Measurements from ENCODE around the gene UBE2E2. TPM values are rescaled to one million over a fixed set of nuclear protein-coding genes. Genes with fewer than 3 reads are reported as not detected.

UBE2E2 gene
- total and polyA plus RNA-seq, 2 experiments from 2014 or later = 29.0 to 75.4 TPM

DNA sequence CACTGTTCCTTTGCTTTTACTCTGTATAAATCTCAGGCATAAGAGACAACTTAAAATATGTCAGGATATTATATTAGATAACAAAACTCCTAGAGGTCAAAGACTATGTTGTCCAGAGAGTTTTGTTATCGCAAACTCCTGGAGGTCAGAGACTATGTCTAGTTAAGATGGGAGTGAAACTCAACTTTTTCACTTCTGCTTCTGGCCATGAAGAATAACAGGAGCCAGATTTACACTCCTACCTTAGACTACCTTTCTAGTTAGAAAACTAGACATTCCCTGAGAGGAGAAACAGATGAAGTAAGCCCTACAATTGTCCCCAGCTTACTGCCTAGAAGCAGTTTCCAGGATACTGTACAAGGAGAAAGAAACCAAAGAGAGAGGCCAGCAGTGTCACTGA lies 347.3 kb downstream of the UBE2E2 start:
- no peak for DNase-seq
- H3K4me2 ChIP-seq (ENCODE audit: unreplicated experiment) = no peak overlapping the region
- no peaks in the 10 kb centered on the region for H4K20me1 ChIP-seq (ENCODE audit: insufficient read depth)
- H3K27ac ChIP-seq = no peak overlapping the region
- H3K27me3 ChIP-seq (replicated peaks; ENCODE audit: insufficient read depth) = no peaks in the 10 kb centered on the region
- no peaks in the 10 kb centered on the region for H3K4me1 ChIP-seq (ENCODE audit: insufficient read depth)
- H2AFZ ChIP-seq = no peak overlapping the region
- no peak overlapping the region for H3K9ac ChIP-seq
- H3K36me3 ChIP-seq (ENCODE audit: low read depth) = no peaks in the 10 kb centered on the region
- H3K9me3 ChIP-seq (ENCODE audit: low read depth) = no peaks in the 10 kb centered on the region
- H3K9me2 ChIP-seq (ENCODE audit: insufficient read depth) = no peaks in the 10 kb centered on the region
- no peaks in the 10 kb centered on the region for H3F3A ChIP-seq (ENCODE audit: insufficient read depth)
- in situ Hi-C loops (cut with MboI) = no loop called here
- H3K4me3 ChIP-seq = no peak overlapping the region
- no peaks in the 10 kb centered on the region for H3K79me2 ChIP-seq (ENCODE audit: insufficient read depth)
- 100% methylated on average over 1 of the region's 1 CpG for WGBS, 2 experiments (ENCODE audit: low coverage in 1 of 2, low lambda C conversion rate in 2 of 2, missing lambda C conversion rate in 2 of 2)
- TF ChIP-seq EZH2phosphoT487 (IDR thresholded peaks at IDR 0.05; ENCODE audit: insufficient read depth, low read depth) = no peak
- no peak for TF ChIP-seq EZH2 (IDR thresholded peaks at IDR 0.05; ENCODE audit: insufficient read depth, poor library complexity, severe bottlenecking)

DNA sequence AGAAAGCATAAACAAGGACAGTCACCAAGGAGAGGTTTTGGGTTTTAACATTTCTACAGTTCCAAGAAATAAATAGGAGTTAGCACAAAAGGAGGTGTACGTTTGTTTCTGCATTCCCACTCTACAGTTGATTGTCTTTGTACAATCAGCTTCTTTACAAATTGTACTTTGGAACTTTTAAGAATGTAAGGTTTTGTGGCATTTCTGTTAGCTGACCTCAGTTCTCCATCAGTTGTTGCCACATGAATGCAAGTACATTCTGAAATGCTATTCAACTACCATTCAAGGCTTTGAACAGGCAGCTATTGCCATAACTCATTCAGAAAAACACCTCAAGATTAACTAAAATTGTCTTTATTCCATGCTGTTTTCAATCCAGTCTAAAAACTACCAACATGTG lies 349.4 kb downstream of the UBE2E2 start:
- Histone ChIP-seq H3K36me3 (ENCODE audit: low read depth) (no peaks in the 10 kb centered on the region), H3K4me2 (ENCODE audit: unreplicated experiment) (no peak overlapping the region), H3K79me2 (ENCODE audit: insufficient read depth) (no peaks in the 10 kb centered on the region), H3K27ac (no peak overlapping the region), H4K20me1 (ENCODE audit: insufficient read depth) (no peaks in the 10 kb centered on the region), H3K9ac (no peak overlapping the region), H3F3A (ENCODE audit: insufficient read depth) (no peaks in the 10 kb centered on the region), H2AFZ (no peak overlapping the region), H3K4me3 (no peak overlapping the region), H3K4me1 (ENCODE audit: insufficient read depth) (no peaks in the 10 kb centered on the region), H3K27me3 (replicated peaks; ENCODE audit: insufficient read depth) (no peaks in the 10 kb centered on the region), H3K9me2 (ENCODE audit: insufficient read depth) (no peaks in the 10 kb centered on the region), H3K9me3 (ENCODE audit: low read depth) (no peaks in the 10 kb centered on the region)
- TF ChIP-seq EZH2 (IDR thresholded peaks at IDR 0.05; ENCODE audit: insufficient read depth, poor library complexity, severe bottlenecking) (no peak), EZH2phosphoT487 (IDR thresholded peaks at IDR 0.05; ENCODE audit: insufficient read depth, low read depth) (no peak)
- no peak for DNase-seq
- WGBS, 2 experiments (ENCODE audit: low coverage in 1 of 2, low lambda C conversion rate in 2 of 2, missing lambda C conversion rate in 2 of 2) = 90 to 100% methylated on average over 1 of the region's 1 CpG
- in situ Hi-C loops (cut with MboI) = no loop called here

DNA sequence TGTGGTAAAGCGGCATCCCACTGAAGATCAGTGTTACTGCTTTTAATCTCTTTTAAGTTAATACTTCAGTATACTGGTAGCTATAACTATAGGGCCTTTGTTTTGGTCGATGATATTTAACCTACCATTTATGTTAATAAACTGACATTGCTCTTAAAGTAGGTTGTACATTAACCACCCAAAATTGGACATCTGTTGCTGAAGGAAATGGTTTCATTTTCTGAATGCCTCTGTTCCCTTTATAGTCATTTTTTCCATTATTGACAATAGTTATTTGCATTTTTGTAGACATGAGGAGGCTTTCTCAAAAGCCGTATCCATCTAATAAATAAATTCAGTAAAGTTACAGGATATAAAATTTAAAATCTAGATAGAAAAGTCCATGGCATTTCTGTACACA lies 350.2 kb downstream of the UBE2E2 start:
- TF ChIP-seq EZH2phosphoT487 (IDR thresholded peaks at IDR 0.05; ENCODE audit: insufficient read depth, low read depth) (no peak), EZH2 (IDR thresholded peaks at IDR 0.05; ENCODE audit: insufficient read depth, poor library complexity, severe bottlenecking) (no peak)
- H3K4me2 ChIP-seq (ENCODE audit: unreplicated experiment) = no peak overlapping the region
- DNase-seq = no peak
- H2AFZ ChIP-seq = no peak overlapping the region
- no peaks in the 10 kb centered on the region for H3K9me2 ChIP-seq (ENCODE audit: insufficient read depth)
- H3K27ac ChIP-seq = no peak overlapping the region
- H4K20me1 ChIP-seq (ENCODE audit: insufficient read depth) = no peaks in the 10 kb centered on the region
- H3K4me3 ChIP-seq = no peak overlapping the region
- H3K79me2 ChIP-seq (ENCODE audit: insufficient read depth) = no peaks in the 10 kb centered on the region
- H3K9me3 ChIP-seq (ENCODE audit: low read depth) = no peaks in the 10 kb centered on the region
- in situ Hi-C loops (cut with MboI) = no loop called here
- no peaks in the 10 kb centered on the region for H3F3A ChIP-seq (ENCODE audit: insufficient read depth)
- H3K9ac ChIP-seq = no peak overlapping the region
- no peaks in the 10 kb centered on the region for H3K36me3 ChIP-seq (ENCODE audit: low read depth)
- 93 to 97% methylated on average over 3 of the region's 3 CpGs for WGBS, 2 experiments (ENCODE audit: low coverage in 1 of 2, low lambda C conversion rate in 2 of 2, missing lambda C conversion rate in 2 of 2)
- no peaks in the 10 kb centered on the region for H3K27me3 ChIP-seq (replicated peaks; ENCODE audit: insufficient read depth)
- no peaks in the 10 kb centered on the region for H3K4me1 ChIP-seq (ENCODE audit: insufficient read depth)

DNA sequence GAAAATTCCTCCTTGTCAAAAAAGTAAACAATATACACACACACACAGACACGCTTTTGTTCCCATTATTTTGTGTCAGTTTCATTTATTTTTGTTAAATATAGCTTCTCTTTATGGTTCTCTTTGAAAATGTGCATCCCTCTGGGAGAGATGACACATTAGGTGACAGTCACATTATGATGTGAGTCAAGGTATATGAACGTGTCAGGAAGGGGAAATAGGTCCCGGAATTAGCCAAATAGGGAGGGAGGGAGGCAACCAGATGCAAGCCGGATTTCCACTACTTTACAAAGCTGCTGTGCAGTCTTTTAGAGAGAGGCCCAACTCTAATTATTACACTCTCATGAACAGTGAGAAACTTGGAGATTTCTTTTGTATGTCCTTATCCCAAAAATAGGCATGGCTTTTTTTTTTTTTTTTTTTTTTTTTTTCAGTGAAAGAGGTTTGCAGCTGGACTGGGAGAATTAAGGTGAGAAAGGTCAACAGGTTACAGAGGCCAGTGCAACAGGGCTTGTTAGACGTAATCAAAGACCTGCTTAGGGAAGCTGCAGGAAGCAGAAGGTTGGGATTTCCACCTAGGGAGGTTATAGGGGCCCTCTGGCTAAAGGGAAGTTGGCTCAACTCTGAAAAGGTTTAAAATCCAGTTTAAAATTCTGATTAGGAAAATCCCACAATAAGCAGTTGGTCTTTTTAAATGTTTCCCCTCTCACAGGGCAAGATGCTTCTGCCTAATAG lies 362.1 kb downstream of the UBE2E2 start:
- H3K4me3 ChIP-seq = no peak overlapping the region
- H3K36me3 ChIP-seq (ENCODE audit: low read depth) = no peaks in the 10 kb centered on the region
- H3K27me3 ChIP-seq (replicated peaks; ENCODE audit: insufficient read depth) = no peaks in the 10 kb centered on the region
- no peak overlapping the region for H2AFZ ChIP-seq
- no peaks in the 10 kb centered on the region for H4K20me1 ChIP-seq (ENCODE audit: insufficient read depth)
- no peak overlapping the region for H3K9ac ChIP-seq
- H3K4me1 ChIP-seq (ENCODE audit: insufficient read depth) = peaks cover 9% of the 10 kb centered on the region
- in situ Hi-C loops (cut with MboI) = no loop called here
- peak; percentile 4 for DNase-seq
- no peak overlapping the region for H3K4me2 ChIP-seq (ENCODE audit: unreplicated experiment)
- no peaks in the 10 kb centered on the region for H3K9me2 ChIP-seq (ENCODE audit: insufficient read depth)
- H3K27ac ChIP-seq = no peak overlapping the region
- no peaks in the 10 kb centered on the region for H3K9me3 ChIP-seq (ENCODE audit: low read depth)
- H3F3A ChIP-seq (ENCODE audit: insufficient read depth) = 0 out of 2 replicates have a peak, but pooled peaks cover 4% of the 10 kb centered on the region
- WGBS, 2 experiments (ENCODE audit: low coverage in 1 of 2, low lambda C conversion rate in 2 of 2, missing lambda C conversion rate in 2 of 2) = 68 to 69% methylated on average over 5 of the region's 5 CpGs
- H3K79me2 ChIP-seq (ENCODE audit: insufficient read depth) = no peaks in the 10 kb centered on the region
- TF ChIP-seq EZH2 (IDR thresholded peaks at IDR 0.05; ENCODE audit: insufficient read depth, poor library complexity, severe bottlenecking) (no peak), EZH2phosphoT487 (IDR thresholded peaks at IDR 0.05; ENCODE audit: insufficient read depth, low read depth) (no peak)
